Activated CD8-positive, alpha-beta memory T cell treated with anti-CD3 and anti-CD28 coated beads for 36 hours (primary cell): Measurements from ENCODE around the gene CCDC93. TPM values are rescaled to one million over a fixed set of nuclear protein-coding genes. Genes with fewer than 3 reads are reported as not detected.

Experiments
- CTCF ChIA-PET: fragments of 350-600 bp; sonication (Branson Sonifier 250); formaldehyde crosslinking; loops from one replicate; lab custom pipeline; 2021; ENCODE audit warnings: antibody characterized with exemption; lab: Charles Lee
- POLR2A ChIA-PET: fragments of 350-600 bp; sonication (Branson Sonifier 250); formaldehyde crosslinking; loops from one replicate; lab custom pipeline; 2021; ENCODE audit warnings: antibody characterized with exemption; lab: Charles Lee
- total RNA-seq, 2 experiments: library from RNA; stranded (reverse); gene quantifications; one replicate each; pipeline ENCODE4 v1.2.3, GENCODE V29; 2021

Gene CCDC93
- total RNA-seq, 2 experiments from 2014 or later, result 31.7 to 36.5 TPM

DNA sequence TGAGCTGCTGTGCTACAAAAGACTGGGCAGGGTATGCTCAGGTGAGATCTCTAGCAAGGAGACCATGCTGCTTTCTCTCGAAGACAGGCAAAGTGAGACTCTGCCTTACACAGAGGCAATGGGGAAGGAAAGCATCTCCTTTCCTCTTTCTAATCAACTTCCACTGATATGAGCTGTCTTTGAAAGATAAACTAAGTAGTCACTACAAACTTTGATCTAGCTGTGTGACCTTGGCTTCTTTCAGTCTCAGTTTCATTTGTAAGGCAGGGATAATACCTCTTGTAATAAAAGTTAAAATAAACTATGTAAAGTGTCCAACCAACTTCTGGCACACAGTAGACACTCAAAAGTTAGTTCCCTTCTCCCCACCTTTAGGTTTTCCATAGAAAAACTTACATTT is 7.5 kb downstream of the CCDC93 start:
- ChIA-PET POLR2A (no interaction called here), CTCF (interaction anchor here (1.6 kb wide), 1 partner anchor 26 kb away, joined by 3 read pairs; no protein-coding TSS in a partner anchor)

DNA sequence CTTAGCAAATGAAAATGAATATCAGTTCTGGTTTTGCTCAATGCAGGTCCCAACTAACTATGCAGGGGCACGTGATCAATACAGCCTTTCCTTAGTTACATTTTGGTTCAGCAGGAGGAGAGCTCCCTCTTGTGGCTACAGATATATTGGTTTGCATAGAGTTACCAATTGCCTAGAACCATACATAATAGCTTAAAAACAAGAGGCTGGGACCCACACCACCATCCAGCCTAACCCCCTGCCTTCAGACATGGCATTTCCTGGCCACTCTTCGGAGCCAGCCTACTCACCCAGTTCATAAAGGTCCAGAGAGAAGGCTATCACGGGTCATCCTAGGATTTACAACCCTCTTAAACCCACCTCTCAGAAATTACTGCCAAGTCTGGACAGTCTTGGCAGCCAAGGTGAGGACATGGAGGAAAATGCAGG is 10.5 kb downstream of the CCDC93 start:
- ChIA-PET CTCF (interaction anchor here (0.8 to 2.3 kb wide), 11 partner anchors 8 to 189 kb away, joined by 3 to 16 read pairs (median 6); partner anchors contain the start of genes CCDC93 and DDX18), POLR2A (interaction anchor here (1.7 kb wide), 1 partner anchor 189 kb away, joined by 3 read pairs; the partner anchor contains the start of gene DDX18)

GRCh38 chr2:118000041-118000440 is 13.8 kb downstream of the CCDC93 start:
- ChIA-PET POLR2A (interaction anchor here (0.6 kb wide), 1 partner anchor 14 kb away, joined by 10 read pairs; the partner anchor contains the start of gene CCDC93), CTCF (no interaction called here)

- ChIA-PET CTCF (no interaction called here), POLR2A (no interaction called here)
Observed at GRCh38 chr2:117997872-117998454, 15.9 kb downstream of the CCDC93 start.

GRCh38 chr2:117996525-117996924 is 17.3 kb downstream of the CCDC93 start:
- CTCF ChIA-PET, result no interaction called here
- POLR2A ChIA-PET, result no interaction called here

GRCh38 chr2:117994729-117995128 is 19.1 kb downstream of the CCDC93 start:
- ChIA-PET CTCF (no interaction called here), POLR2A (no interaction called here)

GRCh38 chr2:117989854-117990438 is 23.9 kb downstream of the CCDC93 start:
- CTCF ChIA-PET, result interaction anchor here (0.5 to 1.7 kb wide), 3 partner anchors 14 to 1144 kb away, joined by 3 to 6 read pairs (median 3); no protein-coding TSS in a partner anchor

DNA sequence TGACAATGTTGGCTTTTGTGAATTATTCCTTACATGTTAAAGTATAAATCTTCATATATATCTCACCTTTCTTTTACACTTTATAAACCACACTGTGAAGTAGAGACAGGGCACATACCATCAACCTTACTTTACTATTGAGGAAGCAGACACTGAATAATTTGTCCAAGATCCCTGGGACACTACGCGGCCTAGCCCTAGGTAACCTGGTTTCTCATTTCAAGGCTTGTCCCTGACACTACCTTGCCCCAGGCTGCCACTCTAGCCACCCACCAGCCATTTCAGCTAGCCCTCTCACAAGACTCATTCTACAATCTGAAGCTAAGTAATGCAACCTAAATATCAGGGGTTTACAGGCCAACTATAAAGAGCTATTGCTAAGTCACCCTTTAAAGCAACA is 26.7 kb downstream of the CCDC93 start:
- POLR2A ChIA-PET, result no interaction called here
- CTCF ChIA-PET, result no interaction called here

More at GRCh38 chr2:117989854-117990438, 23.9 kb downstream of the CCDC93 start:
- POLR2A ChIA-PET, result no interaction called here

- ChIA-PET POLR2A (no interaction called here), CTCF (interaction anchor here (0.6 kb wide), 1 partner anchor 48 kb away, joined by 3 read pairs; no protein-coding TSS in a partner anchor)
Observed at GRCh38 chr2:117985092-117985491, 28.8 kb downstream of the CCDC93 start.

DNA sequence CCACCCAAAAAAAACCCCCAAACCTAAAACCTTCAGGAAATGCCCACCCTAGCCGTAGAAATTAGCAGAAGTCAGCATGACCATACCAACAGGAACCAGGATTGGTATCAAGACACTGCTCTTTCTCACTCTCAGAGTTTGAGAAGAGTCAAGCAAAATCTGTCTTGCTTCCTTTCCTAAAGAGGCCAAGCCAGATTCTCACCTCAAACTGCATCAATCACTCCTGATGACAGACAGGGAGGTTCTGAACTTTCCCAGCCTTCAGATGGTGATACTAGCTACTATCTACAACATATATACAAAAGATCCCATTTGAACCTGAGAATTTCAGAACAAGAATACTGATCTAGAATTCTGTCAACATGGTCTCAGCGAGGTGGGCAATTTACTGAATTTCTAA is 29.7 kb downstream of the CCDC93 start:
- ChIA-PET CTCF (no interaction called here), POLR2A (no interaction called here)

GRCh38 chr2:117983040-117983439 is 30.8 kb downstream of the CCDC93 start:
- CTCF ChIA-PET, result no interaction called here
- POLR2A ChIA-PET, result no interaction called here

GRCh38 chr2:117982376-117983033 is 31.4 kb downstream of the CCDC93 start:
- ChIA-PET CTCF (no interaction called here), POLR2A (no interaction called here)

- CTCF ChIA-PET, result no interaction called here
- POLR2A ChIA-PET, result no interaction called here
Observed at GRCh38 chr2:117981810-117982209, 32.1 kb downstream of the CCDC93 start.

DNA sequence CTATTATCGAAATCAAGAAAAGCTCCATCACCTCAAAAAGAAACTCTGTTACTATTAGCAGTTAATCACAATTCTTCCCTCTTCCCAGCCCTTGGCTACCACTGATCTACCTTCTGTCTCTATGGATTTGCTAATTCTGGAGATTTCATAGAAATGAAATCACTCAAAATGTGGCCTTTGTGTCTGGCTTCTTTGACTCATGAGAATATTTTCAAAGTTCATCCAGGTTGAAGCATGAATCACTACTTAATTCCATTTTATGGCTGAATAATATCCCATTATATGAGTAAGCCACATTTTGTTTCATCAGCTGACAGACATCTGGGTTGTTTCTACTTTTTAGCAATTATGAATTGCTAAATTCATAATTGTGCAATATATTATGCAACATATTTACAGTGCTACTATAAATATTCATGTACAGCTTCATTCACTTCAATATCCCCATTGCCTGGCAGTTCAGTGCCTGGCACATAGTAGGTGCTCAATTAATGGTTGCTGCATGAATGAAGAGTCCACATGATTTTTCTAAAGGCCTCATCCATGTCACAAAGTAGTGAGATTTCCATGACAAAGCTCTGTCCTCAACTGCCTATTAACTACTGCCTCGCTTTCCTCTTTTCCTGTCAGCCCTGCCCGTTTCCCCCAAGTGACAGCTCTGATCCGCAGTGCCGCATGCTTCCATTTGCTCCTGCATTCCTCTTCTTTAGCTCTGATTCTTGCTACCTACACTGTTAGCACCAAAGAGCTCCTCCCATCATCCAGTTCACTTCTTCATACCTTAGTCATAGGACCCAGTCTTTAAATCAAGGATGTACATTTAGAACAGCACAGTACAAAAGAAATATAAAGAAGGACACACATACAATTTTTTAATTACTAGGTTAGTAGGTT is 32.8 kb downstream of the CCDC93 start:
- ChIA-PET POLR2A (no interaction called here), CTCF (interaction anchor here (1.1 kb wide), 1 partner anchor 22 kb away, joined by 3 read pairs; no protein-coding TSS in a partner anchor)

DNA sequence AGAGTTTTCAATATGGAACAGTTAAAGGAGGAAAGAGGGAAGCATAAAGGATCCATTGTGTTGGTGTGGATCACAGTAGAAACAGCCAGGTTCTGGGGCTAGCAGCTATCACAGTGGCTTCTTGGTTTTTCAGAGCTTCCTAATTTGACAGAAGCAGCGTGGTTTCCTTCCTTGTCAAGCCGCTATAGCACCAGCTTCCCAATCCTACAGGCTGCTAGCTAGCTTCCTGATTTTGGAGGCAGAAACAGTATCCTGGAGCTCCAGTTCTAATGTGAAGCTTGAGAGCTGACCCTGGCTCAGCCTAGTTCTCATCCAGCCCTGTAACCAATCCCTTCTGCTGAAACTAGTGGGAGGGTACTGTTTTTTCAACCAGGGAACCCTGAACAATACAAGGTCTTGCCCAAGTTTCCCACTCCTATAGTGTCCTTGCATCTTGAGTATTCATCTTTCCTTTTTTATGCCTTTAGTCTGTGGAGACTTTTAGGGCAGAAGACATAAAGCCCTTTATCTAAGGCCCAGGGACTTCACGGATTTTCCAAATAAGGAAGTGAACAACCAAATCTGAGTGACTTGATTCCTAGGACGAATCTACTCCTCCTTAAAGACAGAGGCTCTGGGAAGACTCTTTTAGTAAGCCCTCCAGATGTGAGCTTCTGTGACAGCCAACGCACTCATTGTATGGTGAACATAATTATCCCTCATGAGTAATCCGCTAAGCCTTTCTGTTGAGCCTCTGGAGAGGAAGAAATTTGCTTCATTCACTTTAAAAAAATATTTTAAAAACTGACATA is 33.8 kb downstream of the CCDC93 start:
- ChIA-PET CTCF (interaction anchor here (1.1 kb wide), 1 partner anchor 23 kb away, joined by 3 read pairs; no protein-coding TSS in a partner anchor), POLR2A (no interaction called here)

DNA sequence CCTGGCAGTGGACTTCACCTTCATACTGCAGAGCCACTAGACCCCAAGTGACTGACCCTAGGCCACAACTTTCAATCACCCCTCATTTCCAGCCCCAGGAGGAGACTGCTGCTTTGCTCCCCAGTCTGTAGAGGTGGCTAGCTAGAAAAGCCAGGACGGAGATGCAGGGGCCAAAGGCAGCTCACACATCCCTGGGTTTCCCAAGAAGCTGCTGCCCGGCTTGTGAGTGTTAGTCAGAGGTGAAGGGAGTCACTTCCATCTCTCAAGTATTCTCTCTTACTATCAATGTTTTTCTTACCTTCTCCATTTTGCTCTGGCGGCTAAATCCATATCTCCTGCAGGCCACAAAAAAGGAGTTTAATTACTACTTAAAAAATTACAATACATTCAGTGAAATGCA is 36.2 kb downstream of the CCDC93 start:
- CTCF ChIA-PET, result no interaction called here
- POLR2A ChIA-PET, result no interaction called here

- POLR2A ChIA-PET, result no interaction called here
- CTCF ChIA-PET, result interaction anchor here (0.7 kb wide), 1 partner anchor 1783 kb away, joined by 3 read pairs; the partner anchor contains the start of gene PTPN4
Observed at GRCh38 chr2:117976581-117976980, 37.3 kb downstream of the CCDC93 start.

DNA sequence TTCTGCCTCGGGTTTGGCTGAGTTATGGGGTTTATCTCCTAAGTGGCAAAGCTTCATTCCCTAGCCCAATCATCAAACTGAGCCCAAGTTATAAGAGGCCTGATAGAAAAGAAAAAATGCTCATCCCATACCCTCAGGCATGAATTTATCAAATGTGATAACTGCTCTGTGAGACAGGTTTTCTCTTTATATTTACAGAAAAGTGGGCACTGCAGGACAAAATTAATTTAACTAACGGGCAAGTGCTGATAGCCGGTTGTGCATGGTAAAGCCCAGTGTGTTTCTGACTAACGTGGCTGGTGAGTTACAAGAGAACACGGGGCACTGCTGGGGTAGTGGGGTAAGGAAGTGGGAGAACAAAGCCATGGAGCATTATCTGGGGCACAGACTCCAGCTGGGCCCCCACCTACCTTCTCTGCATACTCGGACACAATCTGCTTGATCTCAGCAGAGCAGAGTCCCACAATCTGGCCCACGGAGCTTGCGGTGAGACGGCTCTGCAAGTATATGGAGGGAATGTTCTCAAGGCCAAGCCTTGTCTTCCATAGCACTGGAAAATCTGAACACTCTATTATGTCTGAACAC is 40.3 kb downstream of the CCDC93 start:
- CTCF ChIA-PET, result no interaction called here
- POLR2A ChIA-PET, result no interaction called here
